Mesendoderm (in vitro differentiated cells): ENCODE results near the gene KCNJ10.

Experiments
- DNase-seq: peaks from one replicate; pipeline ENCODE4 v3.0.0; 2013
- H2AK5ac ChIP-seq: 2 replicates; pipeline ENCODE4 v1.6.1; 2013; ENCODE audit warnings: low read length, inconsistent platforms
- H2BK120ac ChIP-seq: 2 replicates; pipeline ENCODE4 v1.6.1; 2013; ENCODE audit warnings: low read depth, mild to moderate bottlenecking, low read length, moderate library complexity, mixed read lengths
- H2BK15ac ChIP-seq: replicated peaks from 2 replicates; pipeline ENCODE4 v1.6.1; 2013; ENCODE audit warnings: low read depth, mild to moderate bottlenecking, moderate library complexity
- H2BK5ac ChIP-seq: 2 replicates; pipeline ENCODE4 v1.6.1; 2013; ENCODE audit warnings: low read length, inconsistent platforms
- H3K18ac ChIP-seq: 2 replicates; pipeline ENCODE4 v1.6.1; 2013; ENCODE audit warnings: mild to moderate bottlenecking, low read length, mixed read lengths
- H3K23ac ChIP-seq: one replicate; pipeline ENCODE4 v1.6.1; 2013; ENCODE audit warnings: low read length
- H3K27ac ChIP-seq: 2 replicates; pipeline ENCODE4 v1.5.1; 2013; ENCODE audit warnings: low read depth, mild to moderate bottlenecking, inconsistent platforms, low read length, moderate library complexity
- H3K27me3 ChIP-seq: 2 replicates; pipeline ENCODE4 v1.6.1; 2013; ENCODE audit warnings: low read length, control low read depth, mild to moderate bottlenecking, inconsistent platforms; ENCODE audit not compliant: insufficient read depth, poor library complexity
- H3K36me3 ChIP-seq: 2 replicates; pipeline ENCODE4 v1.6.1; 2013; ENCODE audit warnings: low read length, inconsistent platforms; ENCODE audit not compliant: control insufficient read depth, insufficient read depth
- H3K4ac ChIP-seq: one replicate; pipeline ENCODE4 v1.6.1; 2013; ENCODE audit warnings: low read depth, mild to moderate bottlenecking, low read length, moderate library complexity
- H3K4me1 ChIP-seq: 2 replicates; pipeline ENCODE4 v1.6.1; 2013; ENCODE audit warnings: low read depth, low read length, inconsistent platforms; ENCODE audit not compliant: control insufficient read depth
- H3K4me2 ChIP-seq: 2 replicates; pipeline ENCODE4 v1.6.1; 2013; ENCODE audit warnings: low read length
- H3K4me3 ChIP-seq: 2 replicates; pipeline ENCODE4 v1.5.1; 2013; ENCODE audit warnings: mild to moderate bottlenecking, low read length
- H3K56ac ChIP-seq: one replicate; pipeline ENCODE4 v1.6.1; 2013; ENCODE audit warnings: low read length
- H3K79me1 ChIP-seq: 2 replicates; pipeline ENCODE4 v1.6.1; 2013; ENCODE audit warnings: low read length, inconsistent platforms
- H3K79me2 ChIP-seq: 2 replicates; pipeline ENCODE4 v1.6.1; 2013; ENCODE audit warnings: mild to moderate bottlenecking, low read length; ENCODE audit not compliant: control insufficient read depth, insufficient read depth
- H3K9ac ChIP-seq: 2 replicates; pipeline ENCODE4 v1.6.1; 2013; ENCODE audit warnings: low read length, inconsistent platforms
- H4K5ac ChIP-seq: one replicate; pipeline ENCODE4 v1.6.1; 2013; ENCODE audit warnings: low read length
- H4K8ac ChIP-seq: one replicate; pipeline ENCODE4 v1.6.1; 2013; ENCODE audit warnings: low read depth, mild to moderate bottlenecking, control low read depth, low read length, moderate library complexity
- WGBS: extraction: QIAGEN DNeasy Blood & Tissue Kit; methylation state at CpG from one replicate; pipeline ENCODE4 v1.1.7; 2013; ENCODE audit warnings: low lambda C conversion rate, missing lambda C conversion rate; ENCODE audit not compliant: insufficient coverage; ENCODE audit errors: extremely low coverage; 5-methylcytosine and 5-hydroxymethylcytosine counted together

The KCNJ10 gene

DNA sequence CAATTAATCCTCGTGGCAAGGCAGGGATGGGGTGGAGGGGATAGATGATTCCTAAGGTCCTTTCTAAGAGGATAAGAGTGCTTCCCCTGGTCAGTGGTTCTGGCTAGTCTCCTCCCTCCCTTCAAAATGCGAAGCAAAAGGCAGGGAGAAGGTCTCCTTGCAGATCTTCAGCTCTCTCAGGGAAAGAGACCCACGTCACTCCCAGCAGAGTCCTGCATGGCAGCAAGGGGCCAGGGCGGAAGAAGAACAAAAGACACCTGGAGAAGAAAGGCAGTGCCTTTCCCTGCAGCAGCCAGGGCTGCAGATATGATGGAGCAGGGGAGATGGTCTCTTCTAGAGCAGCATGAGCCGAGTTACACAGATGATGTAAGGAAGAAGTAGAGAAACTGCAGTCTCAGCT lies 86.3 kb downstream of the KCNJ10 start:
- no peak overlapping the region for H3K23ac ChIP-seq
- no peak overlapping the region for H2AK5ac ChIP-seq
- no CpG with 5 or more reads among the region's 5 CpGs for WGBS
- no peak overlapping the region for H3K18ac ChIP-seq
- no peak overlapping the region for H3K4me3 ChIP-seq
- no peaks in the 10 kb centered on the region for H3K79me2 ChIP-seq
- no peaks in the 10 kb centered on the region for H3K36me3 ChIP-seq
- H3K79me1 ChIP-seq, result no peaks in the 10 kb centered on the region
- H2BK120ac ChIP-seq, result no peak overlapping the region
- no peak overlapping the region for H3K56ac ChIP-seq
- H4K5ac ChIP-seq, result no peak overlapping the region
- no peak overlapping the region for H3K9ac ChIP-seq
- no peaks in the 10 kb centered on the region for H3K27me3 ChIP-seq
- no peaks in the 10 kb centered on the region for H3K4me1 ChIP-seq
- no peak overlapping the region for H3K4ac ChIP-seq
- H2BK15ac ChIP-seq, result no peak overlapping the region
- H3K4me2 ChIP-seq, result no peak overlapping the region
- H3K27ac ChIP-seq, result no peak overlapping the region
- H2BK5ac ChIP-seq, result no peak overlapping the region
- no peak for DNase-seq
- H4K8ac ChIP-seq, result no peak overlapping the region

DNA sequence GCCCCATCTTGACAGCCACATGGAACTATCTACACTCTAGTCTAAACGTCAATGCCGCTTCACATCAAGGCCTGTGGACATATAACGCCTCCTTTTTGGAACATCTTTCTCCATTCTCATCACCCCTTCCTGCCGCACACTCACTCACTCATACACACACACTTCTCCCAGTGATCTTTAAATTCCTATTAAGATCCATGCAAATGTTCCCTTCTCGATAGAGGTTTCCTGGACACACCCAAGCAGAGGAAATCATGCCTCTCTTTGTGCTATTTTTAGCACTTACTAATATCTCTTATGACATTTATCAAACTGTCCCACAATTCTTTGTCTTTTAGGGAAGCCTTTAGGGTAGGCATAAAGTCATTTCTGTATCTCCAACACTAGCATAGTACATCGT lies 87.7 kb downstream of the KCNJ10 start:
- whole genome bisulfite sequencing, result no CpG with 5 or more reads among the region's 6 CpGs
- Histone ChIP-seq H3K36me3 (no peaks in the 10 kb centered on the region), H3K27me3 (no peaks in the 10 kb centered on the region), H2BK5ac (no peak overlapping the region), H3K27ac (no peak overlapping the region), H3K23ac (no peak overlapping the region), H3K56ac (no peak overlapping the region), H4K8ac (no peak overlapping the region), H3K9ac (no peak overlapping the region), H3K4me3 (no peak overlapping the region), H3K18ac (no peak overlapping the region), H2BK120ac (no peak overlapping the region), H3K4me2 (no peak overlapping the region), H3K79me2 (no peaks in the 10 kb centered on the region), H2AK5ac (no peak overlapping the region), H4K5ac (no peak overlapping the region), H3K4me1 (no peaks in the 10 kb centered on the region), H3K4ac (no peak overlapping the region), H2BK15ac (no peak overlapping the region), H3K79me1 (no peaks in the 10 kb centered on the region)
- no peak for DNase-seq

DNA sequence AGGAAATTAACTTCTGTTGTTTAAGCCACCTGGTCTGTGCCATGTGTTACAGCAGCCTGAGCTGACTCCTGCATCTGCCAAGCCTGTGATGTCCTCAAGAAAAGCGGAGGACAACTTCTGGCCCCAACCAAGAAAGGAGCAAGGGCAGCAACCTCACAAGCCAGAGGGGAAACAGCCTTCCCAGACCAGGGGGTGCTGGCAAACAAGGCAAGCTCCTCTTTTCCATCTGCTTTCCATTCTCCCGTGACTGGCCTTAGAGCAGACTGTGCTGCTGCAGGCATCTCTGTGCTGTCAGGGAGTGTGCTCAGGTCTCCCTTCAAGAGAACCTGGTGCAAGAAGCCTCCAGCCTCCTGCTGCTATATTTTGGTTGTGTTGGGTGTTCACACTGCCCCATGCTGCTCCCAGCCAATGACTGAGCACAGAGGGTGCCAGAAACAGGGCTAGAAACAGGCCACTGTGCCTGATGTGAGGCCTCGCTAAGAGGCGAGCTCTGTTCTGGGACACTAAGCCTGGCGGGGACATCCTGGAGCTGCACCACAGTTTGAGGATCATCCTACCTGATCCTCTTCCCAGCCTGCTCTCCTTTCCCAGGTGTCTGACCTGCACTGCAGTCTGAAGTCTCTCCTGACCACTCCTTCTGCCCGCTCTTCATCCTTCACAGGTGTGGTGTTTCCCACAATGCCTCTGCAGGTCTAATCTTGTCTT lies 88.5 kb downstream of the KCNJ10 start:
- H3K36me3 ChIP-seq, result no peaks in the 10 kb centered on the region

DNA sequence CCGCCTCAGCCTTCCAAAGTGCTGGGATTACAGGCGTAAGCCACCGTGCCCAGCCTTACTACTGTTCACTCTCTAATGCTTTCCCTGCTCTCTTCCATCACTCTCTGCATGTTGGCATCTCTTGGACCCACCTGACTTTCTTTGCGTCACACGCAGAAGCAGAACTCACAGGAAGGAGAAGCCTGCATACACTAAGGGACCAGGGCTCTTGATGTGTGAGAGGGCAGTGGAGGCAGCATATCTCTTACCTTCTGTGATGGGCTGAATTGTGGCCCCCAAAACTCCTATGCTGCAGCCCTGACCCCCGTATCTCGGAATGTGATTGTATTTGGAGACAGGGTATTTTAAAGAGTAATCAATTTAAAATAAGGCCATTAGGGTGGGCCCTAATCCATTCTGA lies 89.2 kb downstream of the KCNJ10 start:
- Histone ChIP-seq H3K23ac (no peak overlapping the region), H2AK5ac (no peak overlapping the region), H3K27ac (no peak overlapping the region), H4K8ac (no peak overlapping the region), H3K18ac (no peak overlapping the region), H3K79me2 (no peaks in the 10 kb centered on the region), H4K5ac (no peak overlapping the region), H3K79me1 (no peaks in the 10 kb centered on the region), H2BK15ac (no peak overlapping the region), H2BK5ac (no peak overlapping the region), H3K36me3 (no peaks in the 10 kb centered on the region), H3K4me1 (no peaks in the 10 kb centered on the region), H3K4me2 (no peak overlapping the region), H3K4me3 (no peak overlapping the region), H3K9ac (no peak overlapping the region), H3K56ac (no peak overlapping the region), H2BK120ac (no peak overlapping the region), H3K27me3 (no peaks in the 10 kb centered on the region), H3K4ac (no peak overlapping the region)
- DNase-seq, result no peak
- no CpG with 5 or more reads among the region's 7 CpGs for WGBS

More for the DNA sequence above, 88.5 kb downstream of the KCNJ10 start:
- Histone ChIP-seq H3K27me3 (no peaks in the 10 kb centered on the region), H3K4me2 (no peak overlapping the region), H3K9ac (no peak overlapping the region), H3K18ac (no peak overlapping the region), H3K27ac (no peak overlapping the region), H4K5ac (no peak overlapping the region), H4K8ac (no peak overlapping the region), H3K79me1 (no peaks in the 10 kb centered on the region), H3K23ac (no peak overlapping the region), H2BK5ac (no peak overlapping the region), H3K79me2 (no peaks in the 10 kb centered on the region), H3K4me3 (no peak overlapping the region), H3K56ac (no peak overlapping the region), H2BK120ac (no peak overlapping the region), H2AK5ac (no peak overlapping the region), H2BK15ac (no peak overlapping the region), H3K4ac (no peak overlapping the region), H3K4me1 (no peaks in the 10 kb centered on the region)
- DNase-seq, result no peak
- no CpG with 5 or more reads among the region's 6 CpGs for WGBS

DNA sequence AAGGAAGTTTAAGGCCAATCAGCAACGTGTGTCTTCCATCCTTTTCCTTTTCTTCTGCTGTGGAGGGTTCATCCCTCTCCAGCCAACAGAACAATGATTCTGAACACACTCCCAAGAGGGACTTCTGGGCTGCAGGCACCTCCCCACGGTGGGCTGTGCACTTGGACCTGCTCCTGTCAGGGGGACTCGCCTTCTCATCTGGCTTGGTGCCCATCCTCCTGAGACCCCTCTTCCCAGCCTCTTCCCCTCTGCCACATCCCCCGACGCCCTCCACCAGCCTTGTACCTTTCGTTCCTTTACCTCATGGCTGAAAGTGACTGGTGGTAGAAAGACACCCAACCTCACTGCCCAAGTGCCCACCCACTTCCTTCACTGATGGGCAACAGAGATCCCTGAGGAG lies 89.9 kb downstream of the KCNJ10 start:
- Histone ChIP-seq H2BK120ac (no peak overlapping the region), H3K79me1 (no peaks in the 10 kb centered on the region), H2BK15ac (no peak overlapping the region), H3K18ac (no peak overlapping the region), H3K27me3 (no peaks in the 10 kb centered on the region), H4K5ac (no peak overlapping the region), H3K23ac (no peak overlapping the region), H4K8ac (no peak overlapping the region), H3K36me3 (no peaks in the 10 kb centered on the region), H3K4me2 (no peak overlapping the region), H3K79me2 (no peaks in the 10 kb centered on the region), H3K4ac (no peak overlapping the region), H2AK5ac (no peak overlapping the region), H3K4me1 (no peaks in the 10 kb centered on the region), H3K56ac (no peak overlapping the region), H3K27ac (no peak overlapping the region), H2BK5ac (no peak overlapping the region), H3K4me3 (no peak overlapping the region), H3K9ac (no peak overlapping the region)
- WGBS, result no CpG with 5 or more reads among the region's 6 CpGs
- DNase-seq, result no peak

DNA sequence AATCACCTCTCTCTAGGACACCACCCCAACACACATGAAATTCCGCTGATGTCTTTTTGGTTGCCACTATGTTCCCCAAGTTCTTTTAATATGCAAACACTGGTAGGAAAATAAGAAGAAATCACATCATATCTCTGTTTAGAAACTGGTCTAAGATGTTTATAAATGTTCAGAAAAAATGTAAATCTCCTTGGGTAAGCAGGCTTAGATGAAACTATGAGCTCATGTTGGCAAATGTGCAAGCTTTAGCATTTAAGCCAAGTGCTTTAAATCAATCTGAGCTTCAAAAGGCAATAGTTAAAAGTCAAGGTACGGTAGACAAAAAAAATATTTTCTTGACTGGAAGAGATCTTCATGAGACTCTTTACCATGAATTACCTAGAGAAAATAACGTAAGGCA lies 90.7 kb downstream of the KCNJ10 start:
- no peak overlapping the region for H3K56ac ChIP-seq
- no peak overlapping the region for H3K4me2 ChIP-seq
- DNase-seq, result no peak
- no peak overlapping the region for H3K9ac ChIP-seq
- H3K4me1 ChIP-seq, result no peaks in the 10 kb centered on the region
- no peak overlapping the region for H4K5ac ChIP-seq
- no peaks in the 10 kb centered on the region for H3K79me1 ChIP-seq
- no peak overlapping the region for H2BK15ac ChIP-seq
- no peaks in the 10 kb centered on the region for H3K79me2 ChIP-seq
- WGBS, result no CpG with 5 or more reads among the region's 3 CpGs
- H3K4ac ChIP-seq, result no peak overlapping the region
- no peak overlapping the region for H3K23ac ChIP-seq
- H3K18ac ChIP-seq, result no peak overlapping the region
- H3K27ac ChIP-seq, result no peak overlapping the region
- no peak overlapping the region for H3K4me3 ChIP-seq
- H2BK120ac ChIP-seq, result no peak overlapping the region
- no peaks in the 10 kb centered on the region for H3K27me3 ChIP-seq
- no peak overlapping the region for H2BK5ac ChIP-seq
- H3K36me3 ChIP-seq, result no peaks in the 10 kb centered on the region
- H2AK5ac ChIP-seq, result no peak overlapping the region
- no peak overlapping the region for H4K8ac ChIP-seq
